ENCODE results near the gene SH3PXD2A. TPM values are rescaled to one million over a fixed set of nuclear protein-coding genes. Genes with fewer than 3 reads are reported as not detected.
A peak's percentile ranks its signal among the peaks of the same experiment; 100 is the strongest.

The SH3PXD2A gene
- total RNA-seq, 1 experiment from 2014 or later = 5.4 TPM

GRCh38 chr10:103592186-103593021, 263.0 kb downstream of the SH3PXD2A start:
- H3K36me3 ChIP-seq = no peaks in the 10 kb centered on the region

GRCh38 chr10:103590744-103591291, 264.6 kb downstream of the SH3PXD2A start:
- no peaks in the 10 kb centered on the region for H3K27me3 ChIP-seq
- no peak overlapping the region for H3K27ac ChIP-seq
- no peak overlapping the region for H3K4me3 ChIP-seq
- H3K36me3 ChIP-seq = no peaks in the 10 kb centered on the region
- H3K9me3 ChIP-seq (replicated peaks) = peaks cover 3% of the 10 kb centered on the region
- DNase-seq = no peak
- H3K4me1 ChIP-seq = no peaks in the 10 kb centered on the region

More at GRCh38 chr10:103592186-103593021, 263.0 kb downstream of the SH3PXD2A start:
- Histone ChIP-seq H3K9me3 (replicated peaks) (peaks cover 2% of the 10 kb centered on the region), H3K27ac (no peak overlapping the region), H3K27me3 (no peaks in the 10 kb centered on the region), H3K4me1 (no peaks in the 10 kb centered on the region), H3K4me3 (no peak overlapping the region)
- DNase-seq = peak; percentile 66 to 83

GRCh38 chr10:103590060-103590459, 265.3 kb downstream of the SH3PXD2A start:
- Histone ChIP-seq H3K27me3 (no peaks in the 10 kb centered on the region), H3K36me3 (no peaks in the 10 kb centered on the region), H3K4me3 (no peak overlapping the region), H3K27ac (no peak overlapping the region), H3K4me1 (no peaks in the 10 kb centered on the region), H3K9me3 (replicated peaks) (peaks cover 3% of the 10 kb centered on the region)
- no peak for DNase-seq

- DNase-seq = no peak
- Histone ChIP-seq H3K36me3 (no peaks in the 10 kb centered on the region), H3K4me1 (no peaks in the 10 kb centered on the region), H3K27me3 (no peaks in the 10 kb centered on the region), H3K27ac (no peak overlapping the region), H3K9me3 (replicated peaks) (peaks cover 3% of the 10 kb centered on the region), H3K4me3 (no peak overlapping the region)
Observed at GRCh38 chr10:103589074-103589630, 266.2 kb downstream of the SH3PXD2A start.

GRCh38 chr10:103587073-103587472, 268.3 kb downstream of the SH3PXD2A start:
- no peak for DNase-seq
- Histone ChIP-seq H3K27ac (no peak overlapping the region), H3K4me1 (no peaks in the 10 kb centered on the region), H3K9me3 (replicated peaks) (peaks cover 3% of the 10 kb centered on the region), H3K4me3 (no peak overlapping the region), H3K36me3 (no peaks in the 10 kb centered on the region), H3K27me3 (no peaks in the 10 kb centered on the region)

GRCh38 chr10:103585011-103585405, 270.4 kb downstream of the SH3PXD2A start:
- Histone ChIP-seq H3K27me3 (no peaks in the 10 kb centered on the region), H3K27ac (no peak overlapping the region), H3K36me3 (no peaks in the 10 kb centered on the region), H3K4me1 (peaks cover 10% of the 10 kb centered on the region), H3K9me3 (replicated peaks) (peaks cover 3% of the 10 kb centered on the region), H3K4me3 (no peak overlapping the region)
- no peak for DNase-seq

- no peaks in the 10 kb centered on the region for H3K36me3 ChIP-seq
- H3K4me3 ChIP-seq = no peak overlapping the region
- no peak for DNase-seq
- H3K27me3 ChIP-seq = no peaks in the 10 kb centered on the region
- H3K9me3 ChIP-seq (replicated peaks) = peaks cover 3% of the 10 kb centered on the region
- no peak overlapping the region for H3K27ac ChIP-seq
- peaks cover 16% of the 10 kb centered on the region for H3K4me1 ChIP-seq
Observed at GRCh38 chr10:103584216-103585010, 271.0 kb downstream of the SH3PXD2A start.

GRCh38 chr10:103583871-103584215, 271.5 kb downstream of the SH3PXD2A start:
- no peak for DNase-seq
- H3K4me1 ChIP-seq = peaks cover 19% of the 10 kb centered on the region
- peaks cover 3% of the 10 kb centered on the region for H3K9me3 ChIP-seq (replicated peaks)
- H3K27me3 ChIP-seq = no peaks in the 10 kb centered on the region
- no peaks in the 10 kb centered on the region for H3K36me3 ChIP-seq
- H3K27ac ChIP-seq = no peak overlapping the region
- H3K4me3 ChIP-seq = no peak overlapping the region

- H3K27ac ChIP-seq = no peak overlapping the region
Observed at GRCh38 chr10:103582331-103583123, 272.8 kb downstream of the SH3PXD2A start.

GRCh38 chr10:103581499-103581898, 273.9 kb downstream of the SH3PXD2A start:
- H3K27me3 ChIP-seq = no peaks in the 10 kb centered on the region
- no peak overlapping the region for H3K27ac ChIP-seq
- no peaks in the 10 kb centered on the region for H3K36me3 ChIP-seq
- H3K4me3 ChIP-seq = no peak overlapping the region
- no peaks in the 10 kb centered on the region for H3K9me3 ChIP-seq (replicated peaks)
- H3K4me1 ChIP-seq = peaks cover 38% of the 10 kb centered on the region
- no peak for DNase-seq

More at GRCh38 chr10:103582331-103583123, 272.8 kb downstream of the SH3PXD2A start:
- H3K9me3 ChIP-seq (replicated peaks) = peaks cover 2% of the 10 kb centered on the region
- H3K36me3 ChIP-seq = no peaks in the 10 kb centered on the region
- no peak for DNase-seq
- no peaks in the 10 kb centered on the region for H3K27me3 ChIP-seq
- peaks cover 28% of the 10 kb centered on the region for H3K4me1 ChIP-seq
- H3K4me3 ChIP-seq = no peak overlapping the region

GRCh38 chr10:103580430-103580829, 274.9 kb downstream of the SH3PXD2A start:
- H3K4me3 ChIP-seq = no peak overlapping the region
- no peaks in the 10 kb centered on the region for H3K27me3 ChIP-seq
- H3K36me3 ChIP-seq = no peaks in the 10 kb centered on the region
- peaks cover 43% of the 10 kb centered on the region for H3K4me1 ChIP-seq
- peak overlapping the region; percentile 9; the same call in 1 of the 2 replicates for H3K27ac ChIP-seq
- H3K9me3 ChIP-seq (replicated peaks) = no peaks in the 10 kb centered on the region
- DNase-seq = peak; percentile 86 to 92

- peaks cover 43% of the 10 kb centered on the region for H3K4me1 ChIP-seq
- H3K27ac ChIP-seq = peak overlapping the region; percentile 9; the same call in 1 of the 2 replicates
- H3K27me3 ChIP-seq = no peaks in the 10 kb centered on the region
- H3K36me3 ChIP-seq = no peaks in the 10 kb centered on the region
- no peaks in the 10 kb centered on the region for H3K9me3 ChIP-seq (replicated peaks)
- H3K4me3 ChIP-seq = no peak overlapping the region
- DNase-seq = no peak
Observed at GRCh38 chr10:103580011-103580410, 275.4 kb downstream of the SH3PXD2A start.

GRCh38 chr10:103578782-103579382, 276.5 kb downstream of the SH3PXD2A start:
- no peaks in the 10 kb centered on the region for H3K27me3 ChIP-seq
- DNase-seq = peak in 1 of 2 experiments; percentile 37
- H3K4me1 ChIP-seq = peaks cover 43% of the 10 kb centered on the region
- H3K27ac ChIP-seq = no peak overlapping the region
- no peak overlapping the region for H3K4me3 ChIP-seq
- no peaks in the 10 kb centered on the region for H3K36me3 ChIP-seq
- no peaks in the 10 kb centered on the region for H3K9me3 ChIP-seq (replicated peaks)

GRCh38 chr10:103576862-103577261, 278.5 kb downstream of the SH3PXD2A start:
- Histone ChIP-seq H3K9me3 (replicated peaks) (no peaks in the 10 kb centered on the region), H3K27me3 (no peaks in the 10 kb centered on the region), H3K27ac (peak overlapping the region; percentile 75), H3K36me3 (no peaks in the 10 kb centered on the region), H3K4me1 (peaks cover 43% of the 10 kb centered on the region), H3K4me3 (no peak overlapping the region)
- DNase-seq = peak; percentile 83 to 89
